ENCODE data around the gene UNK.
"Not testable (repeated sequence)": the region's sequence is repeated elsewhere in the genome, so short reads cannot be mapped to it uniquely, and the experiment has no call there.

Gene UNK

DNA sequence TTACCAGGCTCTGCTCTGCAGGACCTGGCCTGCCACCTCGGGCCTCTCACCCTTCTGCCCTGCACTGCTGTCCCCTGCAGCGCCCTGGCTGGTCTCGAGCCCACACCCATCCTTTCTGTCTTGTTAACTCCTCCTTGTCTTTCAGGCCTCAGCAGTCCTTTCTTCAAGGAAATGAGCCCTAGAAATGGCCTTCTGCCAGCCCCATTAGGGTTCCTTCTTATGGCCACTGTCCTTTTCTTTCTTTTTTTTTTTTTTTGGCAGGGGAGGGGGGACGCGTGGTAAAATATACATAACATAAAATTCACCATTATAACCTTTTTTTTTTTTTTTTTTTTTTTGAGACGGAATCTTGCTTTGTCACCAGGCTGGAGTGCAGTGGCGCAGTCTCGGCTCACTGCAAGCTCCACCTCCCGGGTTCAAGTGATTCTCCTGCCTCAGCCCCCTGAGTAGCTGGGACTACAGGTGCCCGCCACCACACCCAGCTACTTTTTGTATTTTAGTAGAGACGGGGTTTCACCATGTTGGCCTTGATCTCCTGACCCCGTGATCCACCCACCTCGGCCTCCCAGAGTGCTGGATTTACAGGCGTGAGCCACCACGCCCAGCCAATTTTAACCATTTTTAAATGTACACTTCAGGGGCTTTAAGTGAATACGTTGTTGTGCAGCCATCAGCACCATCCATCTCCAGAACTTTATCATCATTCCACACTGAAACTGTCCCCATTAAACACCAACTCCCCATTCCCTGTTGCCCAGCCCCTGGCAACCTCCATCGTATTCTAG, 81.0 kb downstream of the UNK start:
- ATAC-seq: not testable (repeated sequence)

DNA sequence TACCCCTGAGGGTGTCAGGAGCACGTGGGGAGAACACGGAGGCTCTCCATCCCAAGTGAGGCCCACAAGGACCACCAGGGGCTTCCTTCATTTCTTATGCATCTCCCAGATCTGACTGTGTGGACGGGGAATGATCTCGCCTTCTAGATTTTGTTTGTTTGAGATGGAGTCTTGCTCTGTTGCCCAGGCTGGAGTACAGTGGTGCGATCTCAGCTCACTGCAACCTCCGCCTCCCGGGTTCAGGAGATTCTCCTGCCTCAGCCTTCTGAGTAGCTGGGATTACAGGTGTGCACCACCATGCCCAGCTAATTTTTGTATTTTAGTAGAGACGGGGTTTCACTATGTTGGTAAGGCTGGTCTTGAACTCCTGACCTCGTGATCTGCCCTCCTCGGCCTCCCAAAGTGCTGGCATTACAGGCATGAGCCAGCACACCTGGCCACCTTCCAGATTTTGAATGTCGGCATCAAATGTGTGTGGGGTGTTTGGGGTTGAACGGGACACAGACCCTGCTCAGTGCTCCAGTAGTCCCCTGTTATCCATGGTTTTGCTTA, 84.2 kb downstream of the UNK start:
- not testable (repeated sequence) for ATAC-seq

DNA sequence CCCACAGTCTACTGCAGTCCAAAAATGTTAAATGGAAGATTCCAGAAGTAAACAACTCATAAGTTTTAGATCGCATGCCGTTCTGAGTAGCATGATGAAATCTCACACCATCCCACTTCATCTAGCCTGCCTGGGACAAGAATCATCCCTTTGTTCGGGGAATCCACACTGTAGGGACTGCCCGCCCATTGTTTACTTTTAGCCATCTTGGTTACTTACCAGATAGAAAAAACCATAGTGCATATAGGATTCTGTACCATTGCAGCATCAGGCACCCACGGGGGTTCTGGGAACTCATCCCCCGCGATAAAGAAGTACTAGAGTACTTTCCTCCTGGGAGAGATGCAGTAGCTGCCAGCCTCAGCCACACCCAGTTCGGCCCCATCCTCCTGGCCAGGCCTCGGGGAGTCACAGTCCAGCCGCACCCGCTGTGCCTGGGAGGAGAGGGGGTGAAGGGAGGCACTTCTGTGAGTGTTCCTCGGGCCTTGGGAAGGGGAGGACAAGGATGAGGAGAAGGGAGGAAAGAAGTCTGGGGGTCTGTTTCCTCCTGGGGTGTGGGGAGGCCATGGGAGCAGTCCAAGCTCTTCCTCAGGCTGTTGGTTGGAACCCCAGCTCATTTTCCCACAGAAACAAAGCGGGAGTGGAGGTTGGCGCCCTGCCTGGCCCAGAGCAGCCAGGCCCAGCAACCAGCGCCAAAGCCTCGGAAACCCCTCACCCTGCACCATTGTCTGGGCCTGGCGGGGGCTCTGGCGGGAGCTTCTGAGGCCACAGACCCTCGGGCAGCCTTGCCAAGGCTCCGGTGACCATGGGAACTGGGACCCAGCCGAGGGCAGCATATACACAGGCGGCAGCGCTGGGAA, 84.9 kb downstream of the UNK start:
- ATAC-seq: no peak
- TF ChIP-seq ESRRG (CRISPR knock-in tag; IDR thresholded peaks at IDR 0.05) (no peak), TOX (CRISPR knock-in tag; IDR thresholded peaks at IDR 0.05; ENCODE audit: borderline replicate concordance) (no peak), ISL1 (CRISPR knock-in tag; IDR thresholded peaks at IDR 0.05) (no peak), SNAI2 (CRISPR knock-in tag; IDR thresholded peaks at IDR 0.05) (no peak), OSR1 (CRISPR knock-in tag; IDR thresholded peaks at IDR 0.05) (no peak), GLIS3 (CRISPR knock-in tag; IDR thresholded peaks at IDR 0.05) (no peak), ZC3H10 (CRISPR knock-in tag; IDR thresholded peaks at IDR 0.05) (no peak), TCF4 (CRISPR knock-in tag; IDR thresholded peaks at IDR 0.05; ENCODE audit: borderline replicate concordance) (no peak), POU6F1 (CRISPR knock-in tag; IDR thresholded peaks at IDR 0.05; ENCODE audit: borderline replicate concordance, low read depth) (no peak), ZFP3 (CRISPR knock-in tag; IDR thresholded peaks at IDR 0.05) (no peak), ZNF70 (CRISPR knock-in tag; IDR thresholded peaks at IDR 0.05) (no peak), CSDC2 (CRISPR knock-in tag; IDR thresholded peaks at IDR 0.05) (no peak), BACH2 (CRISPR knock-in tag; IDR thresholded peaks at IDR 0.05; ENCODE audit: borderline replicate concordance) (no peak), ZFP30 (CRISPR knock-in tag; IDR thresholded peaks at IDR 0.05) (no peak), ZNF8 (CRISPR knock-in tag; IDR thresholded peaks at IDR 0.05) (no peak)
- TF ChIP-seq, protein P1, sequence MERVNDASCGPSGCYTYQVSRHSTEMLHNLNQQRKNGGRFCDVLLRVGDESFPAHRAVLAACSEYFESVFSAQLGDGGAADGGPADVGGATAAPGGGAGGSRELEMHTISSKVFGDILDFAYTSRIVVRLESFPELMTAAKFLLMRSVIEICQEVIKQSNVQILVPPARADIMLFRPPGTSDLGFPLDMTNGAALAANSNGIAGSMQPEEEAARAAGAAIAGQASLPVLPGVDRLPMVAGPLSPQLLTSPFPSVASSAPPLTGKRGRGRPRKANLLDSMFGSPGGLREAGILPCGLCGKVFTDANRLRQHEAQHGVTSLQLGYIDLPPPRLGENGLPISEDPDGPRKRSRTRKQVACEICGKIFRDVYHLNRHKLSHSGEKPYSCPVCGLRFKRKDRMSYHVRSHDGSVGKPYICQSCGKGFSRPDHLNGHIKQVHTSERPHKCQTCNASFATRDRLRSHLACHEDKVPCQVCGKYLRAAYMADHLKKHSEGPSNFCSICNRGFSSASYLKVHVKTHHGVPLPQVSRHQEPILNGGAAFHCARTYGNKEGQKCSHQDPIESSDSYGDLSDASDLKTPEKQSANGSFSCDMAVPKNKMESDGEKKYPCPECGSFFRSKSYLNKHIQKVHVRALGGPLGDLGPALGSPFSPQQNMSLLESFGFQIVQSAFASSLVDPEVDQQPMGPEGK (CRISPR knock-in tag; IDR thresholded peaks at IDR 0.05; ENCODE audit: borderline replicate concordance): no peak
- TF ChIP-seq, protein P2, sequence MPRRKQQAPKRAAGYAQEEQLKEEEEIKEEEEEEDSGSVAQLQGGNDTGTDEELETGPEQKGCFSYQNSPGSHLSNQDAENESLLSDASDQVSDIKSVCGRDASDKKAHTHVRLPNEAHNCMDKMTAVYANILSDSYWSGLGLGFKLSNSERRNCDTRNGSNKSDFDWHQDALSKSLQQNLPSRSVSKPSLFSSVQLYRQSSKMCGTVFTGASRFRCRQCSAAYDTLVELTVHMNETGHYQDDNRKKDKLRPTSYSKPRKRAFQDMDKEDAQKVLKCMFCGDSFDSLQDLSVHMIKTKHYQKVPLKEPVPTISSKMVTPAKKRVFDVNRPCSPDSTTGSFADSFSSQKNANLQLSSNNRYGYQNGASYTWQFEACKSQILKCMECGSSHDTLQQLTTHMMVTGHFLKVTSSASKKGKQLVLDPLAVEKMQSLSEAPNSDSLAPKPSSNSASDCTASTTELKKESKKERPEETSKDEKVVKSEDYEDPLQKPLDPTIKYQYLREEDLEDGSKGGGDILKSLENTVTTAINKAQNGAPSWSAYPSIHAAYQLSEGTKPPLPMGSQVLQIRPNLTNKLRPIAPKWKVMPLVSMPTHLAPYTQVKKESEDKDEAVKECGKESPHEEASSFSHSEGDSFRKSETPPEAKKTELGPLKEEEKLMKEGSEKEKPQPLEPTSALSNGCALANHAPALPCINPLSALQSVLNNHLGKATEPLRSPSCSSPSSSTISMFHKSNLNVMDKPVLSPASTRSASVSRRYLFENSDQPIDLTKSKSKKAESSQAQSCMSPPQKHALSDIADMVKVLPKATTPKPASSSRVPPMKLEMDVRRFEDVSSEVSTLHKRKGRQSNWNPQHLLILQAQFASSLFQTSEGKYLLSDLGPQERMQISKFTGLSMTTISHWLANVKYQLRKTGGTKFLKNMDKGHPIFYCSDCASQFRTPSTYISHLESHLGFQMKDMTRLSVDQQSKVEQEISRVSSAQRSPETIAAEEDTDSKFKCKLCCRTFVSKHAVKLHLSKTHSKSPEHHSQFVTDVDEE (CRISPR knock-in tag; IDR thresholded peaks at IDR 0.05): no peak

- ATAC-seq: not testable (repeated sequence)
Measured at GRCh38 chr17:75870228-75870627, 85.6 kb downstream of the UNK start.

DNA sequence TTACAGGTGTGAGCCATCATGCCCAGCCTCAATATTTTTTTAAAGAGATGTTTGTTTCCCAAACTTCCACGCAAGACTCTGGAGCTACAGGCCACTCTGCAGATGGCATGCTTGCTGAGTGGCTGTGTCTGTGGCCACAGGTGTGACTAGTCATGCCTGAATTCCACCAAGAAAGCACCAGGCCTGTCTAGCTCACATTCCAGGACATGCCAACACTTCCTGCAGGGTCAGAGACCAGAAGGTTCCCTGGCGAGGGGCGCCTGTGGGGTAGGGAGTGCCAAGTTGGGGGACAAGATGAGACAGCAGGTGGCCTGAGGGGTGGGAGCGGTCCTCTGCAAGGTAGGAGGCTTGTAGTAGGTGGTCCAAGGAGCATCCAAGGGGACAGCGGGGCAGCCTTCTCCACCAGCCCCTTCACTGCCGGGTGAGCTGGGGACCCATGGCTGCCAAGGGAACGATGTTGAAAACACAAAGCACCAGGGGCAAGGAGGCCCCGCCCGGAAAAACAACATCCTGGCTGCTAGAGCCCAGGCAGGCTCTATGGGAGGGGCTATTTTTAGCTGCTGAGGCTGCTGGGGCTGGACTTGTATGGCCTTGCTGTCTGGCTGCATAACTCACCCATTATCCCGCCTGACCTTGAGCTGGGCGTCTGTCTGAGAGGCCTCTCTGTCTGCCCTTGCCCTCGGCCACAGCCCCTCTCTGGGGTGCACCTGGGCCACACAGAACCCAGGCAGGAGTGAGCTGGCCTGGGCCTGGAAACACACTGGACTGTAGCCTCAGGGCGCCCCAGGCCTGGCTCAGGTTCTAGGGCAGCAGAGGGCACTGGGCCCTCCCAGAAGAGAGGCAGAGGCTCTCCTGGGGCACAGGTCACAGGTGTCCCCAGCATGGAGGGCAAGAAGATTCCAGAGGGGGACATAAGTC, 88.1 kb downstream of the UNK start:
- ATAC-seq: peak; percentile 49
- TF ChIP-seq TOX (CRISPR knock-in tag; IDR thresholded peaks at IDR 0.05; ENCODE audit: borderline replicate concordance) (no peak), POU6F1 (CRISPR knock-in tag; IDR thresholded peaks at IDR 0.05; ENCODE audit: borderline replicate concordance, low read depth) (no peak), GLIS3 (CRISPR knock-in tag; IDR thresholded peaks at IDR 0.05) (no peak), SNAI2 (CRISPR knock-in tag; IDR thresholded peaks at IDR 0.05) (no peak), ZNF70 (CRISPR knock-in tag; IDR thresholded peaks at IDR 0.05) (no peak), CSRNP3 (CRISPR knock-in tag; IDR thresholded peaks at IDR 0.05) (no peak), CSDC2 (CRISPR knock-in tag; IDR thresholded peaks at IDR 0.05) (no peak), ISL1 (CRISPR knock-in tag; IDR thresholded peaks at IDR 0.05) (no peak), ZC3H10 (CRISPR knock-in tag; IDR thresholded peaks at IDR 0.05) (no peak)
- TF ChIP-seq, protein P1 (CRISPR knock-in tag; IDR thresholded peaks at IDR 0.05; ENCODE audit: borderline replicate concordance): no peak

Measured in SK-N-SH treated with all-trans-retinoic acid at 6 μM for 48 hours (cell line).